CD1c-positive myeloid dendritic cell (primary cell): Measurements from ENCODE around the gene FAM83B.
"Not testable (repeated sequence)": the region's sequence is repeated elsewhere in the genome, so short reads cannot be mapped to it uniquely, and the experiment has no call there.

Experiments
- DNase-seq: peaks from one replicate; pipeline ENCODE4 v3.0.0-alpha.2; 2016; ENCODE audit errors: extremely low spot score

FAM83B gene

DNA sequence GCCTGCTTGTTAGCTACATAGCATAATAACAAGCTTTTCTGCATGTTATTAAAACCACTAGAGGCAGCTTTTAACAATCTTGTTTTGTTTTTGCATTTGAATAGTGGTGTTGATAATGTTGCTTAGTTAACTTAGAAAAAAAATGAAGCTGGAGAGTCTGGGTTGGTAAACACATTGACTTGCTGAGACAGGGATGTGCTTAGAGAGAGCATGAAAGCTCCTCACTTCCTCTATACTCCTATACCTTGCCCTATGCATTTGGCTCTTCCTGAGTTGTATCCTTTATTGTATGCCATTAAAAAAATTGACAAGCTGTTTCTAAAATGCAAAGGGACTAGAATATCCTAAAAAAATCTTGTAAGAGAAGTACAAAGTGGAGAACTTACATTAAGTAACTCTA is 13.6 kb downstream of the FAM83B start:
- DNase-seq: no peak

- no peak for DNase-seq
Measured at GRCh38 chr6:54860739-54861138, 14.2 kb downstream of the FAM83B start.

DNA sequence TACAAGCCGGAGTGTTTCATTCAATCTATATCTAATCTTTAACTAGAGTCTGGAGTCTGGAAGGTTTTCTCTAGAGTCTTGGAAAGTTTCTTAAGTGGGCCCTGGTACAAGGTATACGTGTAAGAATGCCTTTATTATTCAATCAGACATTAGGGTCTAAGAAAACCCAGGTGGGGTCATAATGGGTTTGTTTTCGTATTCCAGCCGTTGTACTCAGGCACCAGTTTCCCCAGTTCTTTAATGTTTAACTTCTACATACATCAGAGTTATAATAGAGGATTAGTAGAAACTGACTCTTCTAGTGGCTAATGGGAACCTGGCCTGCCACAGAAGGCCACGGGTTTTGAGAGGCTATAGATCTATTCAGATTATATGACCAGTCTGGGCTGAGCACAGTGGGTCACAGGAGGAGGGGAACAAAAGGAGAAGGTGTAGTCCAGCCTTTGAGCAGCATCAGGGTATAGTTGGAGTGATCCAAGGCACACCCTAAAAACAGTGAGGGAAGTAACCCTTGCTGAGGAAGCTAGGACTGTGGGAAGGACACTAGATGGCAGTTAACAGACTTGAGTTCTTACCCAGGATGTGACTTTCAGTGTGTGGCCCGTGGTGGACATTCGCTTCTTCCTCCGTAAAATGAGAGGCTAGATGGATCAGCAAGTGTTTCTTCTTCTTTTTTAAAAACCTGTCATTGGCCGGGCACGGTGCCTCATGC is 15.5 kb downstream of the FAM83B start:
- no peak for DNase-seq

- no peak for DNase-seq
Measured at GRCh38 chr6:54864272-54864671, 17.7 kb downstream of the FAM83B start.

DNA sequence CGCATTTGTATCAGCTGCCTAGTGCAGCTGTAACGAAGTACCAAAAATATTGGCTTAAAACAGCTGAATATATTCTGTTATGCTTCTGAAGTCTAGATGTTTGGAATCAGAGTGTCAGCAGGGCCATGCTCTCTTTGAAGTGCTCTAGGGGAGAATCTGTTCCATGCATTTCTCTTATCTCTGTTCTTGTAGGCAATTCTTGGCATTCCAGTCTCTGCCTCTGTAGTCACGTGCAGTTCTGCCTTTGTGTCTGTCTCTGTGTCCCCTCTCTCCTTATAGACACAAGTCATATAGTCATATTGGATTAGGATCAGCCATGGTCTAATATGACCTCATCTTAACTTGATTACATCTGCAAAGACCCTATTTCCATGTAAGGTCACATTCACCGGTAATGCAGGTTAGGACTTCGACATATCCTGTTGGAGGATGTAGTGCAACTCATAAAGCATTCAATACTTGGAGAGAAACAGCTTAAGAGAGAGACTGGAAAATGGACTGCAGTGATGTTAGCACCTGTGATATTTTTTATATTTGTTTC is 18.6 kb downstream of the FAM83B start:
- DNase-seq: no peak

- no peak for DNase-seq
Measured at GRCh38 chr6:54868556-54868955, 22.0 kb downstream of the FAM83B start.

DNA sequence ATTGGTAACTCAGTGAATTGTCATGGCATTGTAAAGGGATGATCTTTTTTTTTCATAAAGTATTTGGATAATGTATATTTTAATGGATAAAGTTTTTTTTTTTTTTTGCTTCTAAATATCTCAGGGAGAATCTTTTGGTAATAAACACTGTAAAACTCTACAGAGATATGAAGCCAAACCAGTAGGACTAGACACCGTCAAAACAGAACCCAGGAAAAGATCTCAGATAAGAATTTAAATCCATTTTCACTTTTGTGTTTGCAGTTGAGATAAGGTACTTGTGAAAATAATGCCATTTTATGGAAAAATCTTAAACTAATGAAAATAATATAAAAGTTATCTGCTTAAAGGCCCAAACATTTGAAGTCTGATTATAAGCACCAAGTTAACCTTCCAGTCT is 27.0 kb downstream of the FAM83B start:
- no peak for DNase-seq

GRCh38 chr6:54874349-54875048 is 27.9 kb downstream of the FAM83B start:
- DNase-seq: no peak

DNA sequence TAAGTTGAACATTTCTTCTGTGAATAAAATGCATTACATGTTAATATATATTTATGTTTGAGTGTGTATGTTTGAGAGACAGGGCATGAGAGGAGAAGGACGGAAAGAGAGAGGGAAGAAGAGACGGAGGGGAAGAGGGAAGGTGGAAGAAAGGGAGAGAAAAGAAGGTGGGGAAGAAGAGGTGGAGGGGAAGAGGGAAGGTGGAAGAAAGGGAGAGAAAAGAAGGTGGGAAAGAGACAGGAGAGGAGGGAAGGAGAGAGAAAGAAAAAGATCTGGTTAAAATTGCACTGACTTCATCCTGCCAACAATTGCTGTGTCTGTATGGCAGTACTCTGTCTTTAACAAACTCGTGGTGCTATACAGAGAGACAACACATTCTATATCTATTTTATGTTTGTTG is 29.0 kb downstream of the FAM83B start:
- no peak for DNase-seq

DNA sequence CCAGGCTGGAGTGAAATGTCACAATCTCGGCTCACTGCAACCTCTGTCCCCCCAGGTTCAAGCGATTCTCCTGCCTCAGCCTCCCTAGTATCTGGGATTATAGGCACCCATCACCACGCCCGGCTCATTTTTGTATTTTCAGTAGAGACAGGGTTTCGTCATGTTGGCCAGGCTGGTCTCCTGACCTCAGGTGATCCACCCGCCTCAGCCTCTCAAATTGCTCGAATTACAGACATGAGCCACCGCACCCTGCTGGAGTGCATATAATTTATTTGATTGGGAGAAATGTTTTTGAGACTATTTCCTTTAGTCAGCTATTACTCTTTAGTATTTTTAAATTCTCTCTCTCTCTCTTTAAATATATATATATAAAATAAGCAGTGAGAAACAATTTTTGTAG is 29.8 kb downstream of the FAM83B start:
- DNase-seq: no peak

DNA sequence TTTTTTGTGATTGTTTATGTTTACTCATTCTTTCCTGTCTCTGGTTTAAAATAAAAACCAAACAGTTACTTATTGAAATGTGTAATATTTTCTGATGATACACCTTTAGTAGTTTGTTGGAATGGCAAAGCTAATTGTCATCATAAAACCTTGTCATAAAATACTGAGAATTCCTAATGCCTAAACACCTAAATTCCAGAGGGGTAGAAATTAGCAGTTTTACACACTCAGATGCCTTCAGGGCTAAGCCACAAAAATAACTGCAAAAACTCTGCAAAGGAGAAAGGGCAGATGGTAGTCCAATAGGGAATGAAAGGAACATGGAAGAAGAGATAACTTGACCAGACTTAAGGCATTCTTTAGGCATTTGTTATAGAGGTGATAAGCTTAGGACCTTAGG is 30.3 kb downstream of the FAM83B start:
- DNase-seq: no peak

- no peak for DNase-seq
Measured at GRCh38 chr6:54877713-54878317, 31.2 kb downstream of the FAM83B start.

DNA sequence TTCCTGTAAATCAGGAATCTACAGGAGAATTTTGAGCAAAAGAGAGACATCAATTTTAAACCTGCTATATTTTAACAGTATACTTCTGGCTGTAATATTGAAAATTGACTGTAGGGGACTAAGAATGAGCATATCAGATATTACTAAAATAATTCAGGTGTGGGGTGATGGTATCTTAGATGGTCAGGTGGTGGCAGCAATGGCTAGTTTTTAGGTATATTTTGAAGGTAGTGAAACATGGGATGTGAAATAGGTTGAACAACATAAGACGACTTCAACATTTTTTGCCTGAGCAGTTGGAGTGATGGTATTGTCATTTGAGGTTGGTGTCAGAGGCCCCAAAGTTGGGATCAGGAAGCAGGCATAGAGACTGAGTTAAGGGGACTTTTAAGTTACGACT is 32.1 kb downstream of the FAM83B start:
- DNase-seq: no peak

DNA sequence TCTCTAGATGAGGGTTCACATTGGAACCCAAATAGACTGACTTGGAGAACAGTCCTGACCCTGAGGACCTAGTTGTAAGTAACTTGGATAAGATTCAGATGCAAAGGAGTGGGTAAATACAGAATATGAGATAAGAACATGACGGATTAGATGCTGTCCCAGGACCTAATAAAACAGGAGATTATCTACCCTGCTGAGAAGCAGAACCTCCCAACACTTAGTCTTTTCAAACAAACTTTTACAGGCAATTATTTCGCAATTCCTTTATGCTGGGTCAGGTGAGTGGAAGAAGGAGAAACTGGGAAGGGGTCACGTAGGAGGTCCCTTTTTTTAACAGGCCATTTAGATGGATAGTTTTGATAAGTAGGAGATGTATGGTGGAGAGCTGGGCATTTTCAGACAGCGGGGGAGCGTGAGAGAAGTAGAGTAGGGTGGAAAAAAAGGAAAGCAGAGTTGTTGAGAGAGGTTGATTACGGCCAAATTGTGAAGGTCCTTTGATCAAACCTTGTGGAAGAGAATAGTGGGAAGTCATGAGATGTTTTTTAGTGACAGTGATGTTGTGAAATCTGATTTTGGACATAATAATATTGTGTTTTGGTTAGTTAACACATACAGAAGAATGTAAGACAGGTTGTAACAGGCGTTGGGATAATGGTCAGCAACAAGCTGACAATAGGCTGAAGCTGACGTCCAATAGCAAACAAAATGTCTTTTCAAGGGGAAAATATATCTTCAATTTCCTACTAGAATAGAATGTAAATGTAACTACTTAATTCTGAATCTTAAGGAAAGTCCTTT is 32.8 kb downstream of the FAM83B start:
- DNase-seq: no peak

DNA sequence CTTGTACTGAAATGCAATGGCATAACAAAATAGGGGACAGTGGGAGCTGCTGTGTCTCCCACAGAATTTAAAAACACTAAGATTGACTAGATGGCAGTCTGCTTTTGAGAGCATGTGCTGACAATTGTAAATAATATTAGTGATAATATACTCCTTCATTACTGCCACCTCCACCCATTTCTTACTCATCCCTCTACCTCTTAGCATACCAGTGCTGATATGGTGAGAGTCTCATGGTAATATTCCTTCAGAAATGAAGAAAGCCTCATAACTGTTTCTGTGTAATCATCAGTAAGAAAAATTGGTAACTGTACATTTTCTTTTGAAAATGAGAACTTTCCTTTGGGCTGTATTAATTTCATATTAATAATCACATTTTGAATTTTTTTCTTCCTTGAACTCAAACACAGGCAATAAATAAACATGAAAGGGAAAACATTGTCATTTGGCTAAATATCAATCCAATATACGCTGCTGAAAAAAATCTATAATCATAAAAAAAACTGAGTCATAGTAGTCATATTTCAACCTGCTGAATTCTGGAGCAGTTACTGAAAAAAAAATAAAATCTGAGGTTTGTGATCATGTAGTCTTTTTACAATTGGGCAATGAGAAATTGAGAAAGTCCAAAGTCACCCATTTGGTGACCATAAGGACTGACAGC is 34.6 kb downstream of the FAM83B start:
- DNase-seq: no peak

GRCh38 chr6:54881891-54882290 is 35.3 kb downstream of the FAM83B start:
- DNase-seq: not testable (repeated sequence)

DNA sequence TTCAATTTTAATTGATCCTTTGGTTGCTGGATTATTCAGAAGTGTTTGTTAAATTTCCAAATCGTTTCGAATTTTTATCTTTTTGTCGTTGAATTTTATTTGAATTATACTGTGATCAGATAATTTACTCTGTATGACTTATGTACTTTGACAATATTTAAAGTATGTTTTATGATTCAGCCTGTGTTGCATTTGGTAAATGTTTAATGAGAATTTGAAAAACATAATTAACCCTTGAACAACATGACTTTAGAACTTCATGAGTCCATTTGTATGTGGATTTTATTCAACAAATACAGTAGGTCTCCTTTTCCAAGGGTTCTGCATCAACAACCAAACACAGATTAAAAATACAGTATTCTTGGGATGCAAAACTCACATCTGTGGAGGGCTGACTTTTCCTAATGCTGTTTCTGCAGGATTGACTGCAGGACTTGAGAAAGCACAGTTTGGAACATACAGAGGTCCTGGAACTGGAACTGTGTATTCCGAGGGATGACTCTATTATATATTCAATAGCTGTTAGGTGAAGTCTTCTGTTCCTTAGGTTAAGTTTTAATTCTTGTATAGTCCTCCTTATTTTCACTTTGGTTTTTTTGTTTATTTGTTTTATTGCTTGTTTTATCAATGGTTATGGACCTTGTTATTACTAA is 40.5 kb downstream of the FAM83B start:
- DNase-seq: no peak

- DNase-seq: no peak
Measured at GRCh38 chr6:54891536-54891935, 45.0 kb downstream of the FAM83B start.

DNA sequence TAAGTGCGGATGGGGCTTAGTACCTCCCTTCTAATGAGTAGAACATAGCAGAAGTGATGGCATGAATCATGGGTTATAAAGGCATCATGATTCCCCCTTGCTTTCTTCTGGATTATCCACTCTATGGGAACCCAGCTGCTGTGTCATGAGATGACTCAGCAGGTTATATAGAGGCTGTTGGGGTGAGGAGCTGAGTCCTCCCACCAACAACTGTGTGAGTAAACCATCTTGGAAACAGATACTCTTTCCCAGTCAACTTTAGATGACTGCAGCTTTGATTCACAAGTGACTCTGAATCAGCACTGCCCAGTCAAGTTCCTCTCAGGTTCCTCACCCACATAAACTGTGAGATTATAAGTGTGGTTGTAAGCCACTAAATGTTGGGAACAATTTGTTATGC is 46.3 kb downstream of the FAM83B start:
- DNase-seq: no peak

GRCh38 chr6:54893818-54894217 is 47.2 kb downstream of the FAM83B start:
- no peak for DNase-seq

DNA sequence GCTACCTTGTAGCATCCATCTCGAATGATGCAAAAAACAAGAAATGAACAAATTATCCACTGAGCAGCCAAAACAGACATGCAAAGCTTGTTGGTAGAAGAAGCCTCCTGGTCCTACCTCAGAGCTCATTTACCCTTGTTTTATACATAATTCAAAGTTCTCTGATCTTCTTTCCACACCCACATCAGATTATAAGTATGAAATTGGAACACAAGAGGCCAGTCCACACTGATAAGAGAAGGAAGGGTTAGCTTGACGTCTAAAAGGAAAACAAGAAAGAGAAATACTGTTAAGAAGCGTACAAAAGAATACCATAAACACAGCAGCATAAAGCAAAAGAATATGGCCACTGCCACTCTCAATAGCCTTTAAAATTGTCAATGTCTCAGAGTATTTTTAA is 49.7 kb downstream of the FAM83B start:
- no peak for DNase-seq
